HG03175 (cell line): ENCODE data around the gene GABRB2.
A peak's percentile ranks its signal among the peaks of the same experiment; 100 is the strongest.
"Not testable (repeated sequence)": the region's sequence is repeated elsewhere in the genome, so short reads cannot be mapped to it uniquely, and the experiment has no call there.

ENCODE experiments used
- ATAC-seq: cut with Tn5 transposase; IDR thresholded peaks from one replicate; pipeline ENCODE4 v1.9.1; 2021; ENCODE audit warnings: mild to moderate bottlenecking, moderate library complexity; ENCODE audit not compliant: unreplicated experiment

Gene GABRB2

GRCh38 chr5:161305601-161306000 lies 240.9 kb downstream of the GABRB2 start:
- ATAC-seq: no peak

DNA sequence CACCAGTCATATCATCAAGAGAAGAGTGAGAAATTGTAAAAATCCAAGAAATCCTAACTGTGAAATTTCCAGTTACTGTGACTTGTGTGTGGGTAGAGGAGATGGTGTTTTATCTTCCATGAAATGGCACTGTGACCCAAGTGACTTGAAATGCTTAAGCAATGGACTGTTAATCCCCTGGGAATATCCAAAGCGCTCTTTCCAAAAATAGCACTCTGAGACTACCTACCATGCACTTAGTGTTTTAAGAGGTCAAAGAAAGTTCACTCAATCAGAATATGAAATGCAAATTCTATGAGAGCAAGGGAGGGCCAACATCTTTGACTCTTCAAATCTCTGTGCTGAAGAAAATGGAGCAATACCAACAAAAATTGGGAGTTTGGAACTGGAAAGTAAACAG lies 244.0 kb downstream of the GABRB2 start:
- no peak for ATAC-seq

- no peak for ATAC-seq
Observed at GRCh38 chr5:161301586-161301985, 244.9 kb downstream of the GABRB2 start.

DNA sequence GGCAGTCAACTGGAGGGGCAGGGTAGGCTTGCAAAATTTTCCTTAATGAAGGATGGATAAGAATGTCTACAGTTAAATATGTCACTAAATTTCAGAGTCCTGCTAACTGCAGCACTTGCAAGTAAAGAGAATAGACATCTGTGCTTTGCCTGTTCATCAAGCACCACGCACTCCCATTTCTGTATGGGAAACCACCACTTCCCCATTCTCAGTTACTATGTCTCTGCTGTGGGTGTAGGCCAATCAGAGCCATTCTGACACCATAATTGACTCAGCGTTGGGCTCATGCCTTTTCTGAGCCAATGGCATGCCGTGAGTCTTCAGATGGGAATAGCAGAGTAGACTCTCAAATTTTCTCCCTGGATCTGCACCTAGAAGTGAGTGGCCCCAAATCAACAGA lies 247.5 kb downstream of the GABRB2 start:
- peak; percentile 74 for ATAC-seq

DNA sequence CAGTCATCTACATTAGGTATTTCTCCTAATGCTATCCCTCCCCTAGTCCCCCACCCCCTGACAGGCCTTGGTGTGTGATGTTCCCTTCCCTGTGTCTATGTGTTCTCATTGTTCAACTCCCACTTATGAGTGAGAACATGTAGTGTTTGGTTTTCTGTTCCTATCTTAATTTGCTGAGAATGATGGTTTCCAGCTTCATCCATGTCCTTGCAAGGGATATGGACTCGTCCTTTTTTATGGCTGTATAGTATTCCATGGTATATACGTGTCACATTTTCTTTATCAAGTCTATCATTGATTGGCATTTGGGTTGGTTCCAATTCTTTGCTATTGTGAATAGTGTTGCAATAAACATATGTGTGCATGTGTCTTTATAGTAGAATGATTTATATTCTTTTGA lies 249.1 kb downstream of the GABRB2 start:
- ATAC-seq: not testable (repeated sequence)

DNA sequence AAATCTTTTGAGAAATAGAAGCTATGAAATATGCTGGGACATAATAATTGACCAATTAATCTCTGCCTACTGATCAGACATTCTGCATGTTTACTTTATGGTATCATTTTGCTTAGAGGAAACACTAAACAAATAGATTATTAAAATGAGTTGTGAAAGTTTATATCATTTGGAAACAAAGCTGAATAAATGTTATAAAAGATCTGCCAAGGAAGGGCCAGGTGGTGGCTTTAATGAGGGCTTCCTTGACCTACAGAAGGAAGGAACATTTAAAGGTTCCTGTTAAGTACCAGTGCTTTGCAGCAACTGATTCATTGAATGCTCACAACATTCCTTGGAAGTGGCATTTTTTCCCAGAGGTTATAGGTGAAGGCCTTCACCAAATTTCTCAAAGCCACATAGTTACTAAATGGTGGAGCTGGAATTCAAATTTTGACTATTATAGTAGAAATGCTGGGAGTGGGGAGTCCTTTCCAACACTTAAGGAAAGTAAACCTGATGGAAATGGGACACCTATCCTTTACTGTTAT lies 250.7 kb downstream of the GABRB2 start:
- no peak for ATAC-seq

DNA sequence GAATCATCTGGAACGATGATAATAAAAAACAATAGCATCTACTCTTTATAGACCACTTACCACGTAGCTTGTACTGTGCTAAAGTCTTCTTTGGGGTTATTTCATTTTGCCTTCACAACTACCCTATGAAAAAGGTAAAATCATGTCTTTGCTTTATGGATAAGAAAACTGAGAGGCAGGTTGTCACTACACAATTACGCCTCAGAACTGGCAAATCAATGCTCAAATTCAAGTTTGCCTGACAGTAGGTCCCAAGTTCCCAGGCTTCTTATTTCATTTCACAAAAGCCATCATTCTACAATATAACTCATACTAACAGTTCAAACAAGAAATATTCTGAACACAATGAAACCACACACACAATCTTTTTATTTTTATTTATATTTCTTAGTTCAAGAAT lies 258.5 kb downstream of the GABRB2 start:
- ATAC-seq: no peak

- no peak for ATAC-seq
Observed at GRCh38 chr5:161287436-161287835, 259.1 kb downstream of the GABRB2 start.

DNA sequence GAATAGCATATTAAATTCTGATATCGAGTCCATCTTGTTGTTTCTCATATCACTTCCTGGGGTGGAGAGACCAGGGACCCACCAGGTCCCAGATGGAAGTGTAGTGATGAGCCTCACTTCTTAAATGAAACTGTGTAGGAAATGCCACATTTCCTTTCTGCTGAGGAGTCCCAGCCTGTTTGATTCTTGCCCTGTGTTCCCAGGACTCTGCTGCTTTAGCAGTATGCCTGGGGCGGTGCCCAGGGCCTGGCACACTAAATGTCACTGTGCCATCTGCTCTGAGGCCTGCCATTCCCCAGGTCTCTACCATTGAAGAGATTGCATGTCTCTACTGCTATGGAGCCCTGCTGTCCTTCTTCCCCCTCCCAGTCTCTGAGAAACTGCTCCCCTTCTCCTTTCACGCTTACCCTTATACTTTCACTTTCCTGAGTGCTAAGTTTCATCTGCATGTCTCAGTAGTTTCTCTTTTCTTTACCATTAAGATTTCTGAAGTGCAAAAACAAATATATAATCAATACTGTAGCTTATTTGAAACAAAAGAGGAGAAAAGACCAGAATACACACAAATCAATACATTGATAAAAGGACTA lies 260.4 kb downstream of the GABRB2 start:
- ATAC-seq: peak; percentile 93

DNA sequence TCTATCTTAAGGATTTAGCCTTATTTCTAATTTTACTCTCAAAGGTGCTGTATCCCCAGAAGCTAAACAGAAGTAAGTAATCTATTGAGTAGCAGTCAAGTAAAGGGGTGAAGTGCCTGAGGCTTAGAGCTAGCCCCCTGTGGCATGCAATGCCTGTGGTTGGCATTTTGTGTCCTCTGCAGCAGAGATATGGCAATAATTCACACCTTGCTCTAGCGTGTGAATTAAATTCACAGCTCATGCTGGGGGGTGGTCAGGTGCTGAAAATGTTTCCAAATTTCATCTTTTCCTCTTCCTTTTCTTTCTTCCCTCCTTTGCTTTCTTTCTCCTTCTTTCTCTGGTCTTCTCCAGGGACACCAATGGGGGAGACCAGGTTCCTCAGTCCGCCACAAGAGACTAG lies 262.1 kb downstream of the GABRB2 start:
- ATAC-seq: no peak

- no peak for ATAC-seq
Observed at GRCh38 chr5:161283296-161283695, 263.2 kb downstream of the GABRB2 start.

DNA sequence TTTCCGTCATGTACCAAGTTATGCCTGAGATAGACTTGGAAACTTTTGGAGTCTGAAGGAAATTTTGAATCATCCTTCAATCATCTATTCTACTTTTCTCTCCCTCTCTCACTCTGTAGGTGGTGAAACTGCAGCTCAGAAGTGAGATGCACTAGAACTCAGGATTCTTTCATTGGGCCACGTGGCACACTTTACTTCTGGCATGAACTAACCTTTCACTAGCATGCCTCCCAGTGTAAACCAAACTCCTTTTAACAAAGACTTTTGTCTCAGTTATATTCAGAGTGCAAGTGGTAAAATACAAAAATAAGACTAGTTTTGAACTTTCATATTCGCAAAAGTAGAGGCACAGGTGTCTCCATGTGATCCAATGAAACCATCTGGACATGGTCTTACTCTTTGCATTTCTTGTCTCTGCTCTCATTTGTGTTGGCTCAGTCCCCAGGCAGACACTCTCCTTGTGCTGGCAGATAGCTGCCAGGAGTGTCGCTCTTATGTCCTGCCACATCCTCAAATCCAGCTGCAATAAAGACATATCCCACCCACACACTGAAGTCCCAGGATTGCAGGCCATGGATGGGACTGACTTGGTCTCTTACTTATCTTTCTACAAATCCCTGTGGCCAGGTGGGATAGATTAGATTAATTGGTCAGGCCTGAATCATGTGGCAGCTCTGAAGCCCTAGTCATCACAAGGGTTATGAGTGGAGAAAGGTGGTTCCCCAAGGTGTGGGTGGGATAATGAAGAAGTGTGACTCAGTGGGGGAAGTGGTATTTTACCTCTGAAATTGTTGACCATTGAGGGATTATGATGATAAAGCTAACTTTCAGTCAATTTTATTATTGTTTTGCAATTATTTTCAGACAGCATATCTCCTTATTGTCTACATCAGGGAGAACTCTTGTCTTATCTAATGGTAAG lies 267.5 kb downstream of the GABRB2 start:
- ATAC-seq: no peak

GRCh38 chr5:161277011-161277410 lies 269.5 kb downstream of the GABRB2 start:
- ATAC-seq: no peak

DNA sequence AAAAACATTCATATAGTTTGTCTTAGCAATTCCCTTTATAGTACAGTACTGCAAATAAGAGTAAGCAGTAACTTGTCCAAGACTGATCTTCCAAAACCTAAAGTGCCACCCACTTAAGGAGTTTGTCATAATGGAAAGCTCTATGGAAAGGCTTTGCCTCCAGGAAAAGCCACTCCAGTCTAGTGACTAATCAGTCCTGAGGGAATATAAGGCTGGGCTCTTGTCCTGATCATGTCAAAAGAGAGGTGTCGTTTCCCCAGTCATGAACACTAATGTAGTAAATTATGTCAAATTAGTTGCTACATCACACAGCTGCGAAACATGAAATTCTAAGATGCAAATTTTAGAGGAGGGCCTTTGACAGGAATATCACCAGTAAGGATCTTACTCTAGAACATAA lies 271.6 kb downstream of the GABRB2 start:
- no peak for ATAC-seq

- ATAC-seq: no peak
Observed at GRCh38 chr5:161273410-161273809, 273.1 kb downstream of the GABRB2 start.

- ATAC-seq: no peak
Observed at GRCh38 chr5:161271816-161272215, 274.7 kb downstream of the GABRB2 start.

DNA sequence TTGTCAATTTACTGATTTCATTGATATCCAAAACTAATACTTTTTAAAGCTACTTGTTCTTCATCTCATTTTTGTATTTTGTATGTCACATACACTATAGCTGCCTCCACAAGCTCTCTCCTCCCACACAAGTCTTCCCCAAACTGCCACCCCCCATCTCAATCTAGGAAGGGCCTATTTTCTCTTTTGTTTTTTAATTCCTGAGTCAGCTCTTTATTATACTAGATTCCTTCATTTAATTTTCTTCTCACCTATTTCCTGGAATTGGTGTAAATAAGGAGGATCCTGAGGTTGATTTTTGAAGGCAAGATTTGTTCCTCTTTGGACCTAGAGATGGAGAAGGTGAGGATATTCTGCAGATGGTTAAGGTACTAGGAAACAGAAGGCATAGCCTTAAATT lies 277.4 kb downstream of the GABRB2 start:
- ATAC-seq: no peak

- ATAC-seq: no peak
Observed at GRCh38 chr5:161266954-161267353, 279.6 kb downstream of the GABRB2 start.

GRCh38 chr5:161265006-161265405 lies 281.5 kb downstream of the GABRB2 start:
- no peak for ATAC-seq

GRCh38 chr5:161263191-161263590 lies 283.3 kb downstream of the GABRB2 start:
- no peak for ATAC-seq

DNA sequence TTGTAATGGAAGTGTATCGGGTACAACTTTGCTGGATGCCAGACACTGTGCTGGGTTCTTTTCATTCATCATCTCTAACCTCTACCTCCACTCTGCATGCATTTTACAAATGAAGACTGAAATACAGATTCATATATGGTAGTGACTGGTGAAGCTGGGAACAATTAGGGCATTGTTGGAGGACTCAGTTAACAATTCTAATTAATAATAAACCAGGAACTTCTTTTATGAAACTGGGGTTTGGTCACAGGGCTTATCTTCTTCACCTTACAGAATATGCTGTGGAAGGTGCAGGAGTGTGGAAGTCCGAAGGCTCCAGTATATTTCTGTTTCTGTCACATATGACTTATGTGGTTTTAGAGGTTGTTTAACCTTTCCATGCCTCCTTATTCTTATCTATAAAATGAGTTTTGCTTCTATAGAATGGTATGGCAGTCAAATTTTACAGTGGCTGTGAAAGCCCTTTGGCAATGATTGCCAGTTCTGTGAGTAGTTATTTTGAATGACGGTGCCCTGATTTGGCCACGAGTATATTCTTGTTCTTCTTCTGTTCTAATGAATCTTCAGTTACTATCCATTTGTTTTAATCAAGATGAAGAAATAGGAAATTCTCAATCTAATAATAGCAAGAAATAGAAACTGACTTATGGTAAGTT lies 284.7 kb downstream of the GABRB2 start:
- peak; percentile 43 for ATAC-seq

DNA sequence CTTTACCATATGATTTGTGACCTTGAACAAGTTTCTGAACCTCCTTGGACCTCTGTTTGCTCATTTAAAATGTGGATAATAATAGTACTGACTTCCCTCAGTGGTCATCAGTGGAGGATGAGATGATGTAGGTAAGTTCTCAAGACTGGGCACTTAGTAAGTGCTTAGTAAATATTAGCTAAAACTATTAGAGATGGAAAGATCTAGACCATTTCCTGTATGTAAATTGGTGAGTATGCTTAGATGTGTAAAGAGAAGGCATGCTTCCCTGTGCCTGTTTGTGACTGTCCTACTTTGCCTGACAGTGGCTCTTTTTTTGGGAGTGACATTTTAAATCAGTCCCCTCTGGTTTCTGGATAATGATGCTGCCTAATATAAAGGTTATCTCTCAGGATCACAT lies 288.1 kb downstream of the GABRB2 start:
- peak; percentile 42 for ATAC-seq
